PC-3 (cell line): ENCODE measurements around the gene ACKR1.

Experiments used
- CTCF ChIP-seq: fragments of 300-600 bp; sonication (generic); conservative IDR thresholded peaks from 2 replicates; pipeline ENCODE4 v1.5.1; 2017; ENCODE audit warnings: antibody characterized with exemption, low read depth, mild to moderate bottlenecking, low read length
- EZH2 ChIP-seq: fragments of 300-600 bp; sonication (generic); IDR thresholded peaks from one replicate; pipeline ENCODE4 v1.6.1; 2017; ENCODE audit warnings: antibody characterized with exemption, mild to moderate bottlenecking, low read length; ENCODE audit not compliant: unreplicated experiment

GRCh38 chr1:159175571-159175970 lies 29.1 kb upstream of the ACKR1 start:
- no peak for TF ChIP-seq CTCF
- TF ChIP-seq EZH2 = no peak
